Measurements from ENCODE around the gene UNC50.

DNA sequence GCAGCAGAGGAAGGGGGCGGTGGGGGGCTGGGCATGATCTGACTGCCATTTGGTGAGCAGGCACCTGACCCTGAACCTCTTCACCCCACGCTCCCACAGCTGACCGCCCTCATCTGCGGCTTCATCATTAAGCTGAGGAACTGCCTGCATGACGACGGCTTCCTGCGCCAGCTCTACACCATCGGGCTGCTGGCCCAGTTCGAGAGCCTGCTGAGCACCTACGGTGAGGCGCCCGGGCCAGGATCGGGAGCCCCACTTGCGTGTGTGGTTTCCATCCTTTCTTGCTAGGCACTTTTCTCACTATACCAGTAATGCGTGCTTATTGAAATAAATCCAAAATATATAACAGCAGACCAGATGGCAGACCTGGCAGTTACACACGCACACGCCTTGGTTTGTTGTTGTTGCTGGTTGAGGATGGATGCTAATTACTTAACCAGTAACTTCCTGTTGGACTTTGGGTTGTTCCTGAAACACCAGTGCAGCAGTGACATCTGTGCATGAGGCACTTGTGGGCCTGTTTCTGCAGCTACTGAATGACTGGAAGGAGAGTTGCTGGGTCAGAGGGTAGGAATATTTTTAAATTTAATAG is 43.8 kb upstream of the UNC50 start:
- TF ChIP-seq, protein P1, sequence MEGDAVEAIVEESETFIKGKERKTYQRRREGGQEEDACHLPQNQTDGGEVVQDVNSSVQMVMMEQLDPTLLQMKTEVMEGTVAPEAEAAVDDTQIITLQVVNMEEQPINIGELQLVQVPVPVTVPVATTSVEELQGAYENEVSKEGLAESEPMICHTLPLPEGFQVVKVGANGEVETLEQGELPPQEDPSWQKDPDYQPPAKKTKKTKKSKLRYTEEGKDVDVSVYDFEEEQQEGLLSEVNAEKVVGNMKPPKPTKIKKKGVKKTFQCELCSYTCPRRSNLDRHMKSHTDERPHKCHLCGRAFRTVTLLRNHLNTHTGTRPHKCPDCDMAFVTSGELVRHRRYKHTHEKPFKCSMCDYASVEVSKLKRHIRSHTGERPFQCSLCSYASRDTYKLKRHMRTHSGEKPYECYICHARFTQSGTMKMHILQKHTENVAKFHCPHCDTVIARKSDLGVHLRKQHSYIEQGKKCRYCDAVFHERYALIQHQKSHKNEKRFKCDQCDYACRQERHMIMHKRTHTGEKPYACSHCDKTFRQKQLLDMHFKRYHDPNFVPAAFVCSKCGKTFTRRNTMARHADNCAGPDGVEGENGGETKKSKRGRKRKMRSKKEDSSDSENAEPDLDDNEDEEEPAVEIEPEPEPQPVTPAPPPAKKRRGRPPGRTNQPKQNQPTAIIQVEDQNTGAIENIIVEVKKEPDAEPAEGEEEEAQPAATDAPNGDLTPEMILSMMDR (IDR thresholded peaks at IDR 0.05): no peak
- TF ChIP-seq POLR2A (IDR thresholded peaks at IDR 0.05): no peak

Measured in body of pancreas (tissue), 4 donors.